ENCODE measurements around the gene TXNDC12.

DNA sequence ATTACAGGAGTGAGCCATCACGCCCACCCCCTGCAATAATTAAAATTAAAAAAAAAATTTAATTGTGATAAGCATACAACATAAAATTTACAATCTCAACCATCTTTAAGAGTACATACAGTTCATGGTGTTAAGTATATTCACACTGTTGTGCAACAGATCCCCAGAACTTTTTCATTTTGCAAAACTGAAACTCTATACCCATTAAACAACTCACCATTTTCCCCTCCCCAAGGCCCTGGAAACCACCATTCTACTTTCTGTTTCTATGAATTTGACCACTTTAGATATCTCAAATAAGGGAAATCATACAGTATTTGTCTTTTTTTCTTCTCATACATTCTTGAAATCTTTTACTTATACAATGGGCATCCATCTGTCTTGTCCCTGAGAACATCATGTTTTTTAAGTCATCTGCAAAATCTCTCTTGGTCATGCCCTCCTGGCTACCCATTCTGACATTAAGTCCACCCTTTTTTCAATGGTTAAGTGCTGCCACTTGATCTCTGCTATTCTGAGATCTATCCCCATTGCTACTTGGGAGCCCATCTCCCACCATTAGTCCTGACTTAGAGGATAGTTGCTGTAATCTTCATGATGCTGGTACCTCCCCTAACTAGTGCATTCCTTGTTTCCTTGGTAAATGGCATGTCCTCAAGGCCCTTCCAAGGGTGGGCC, 47.5 kb upstream of the TXNDC12 start:
- TF ChIP-seq, protein P1, sequence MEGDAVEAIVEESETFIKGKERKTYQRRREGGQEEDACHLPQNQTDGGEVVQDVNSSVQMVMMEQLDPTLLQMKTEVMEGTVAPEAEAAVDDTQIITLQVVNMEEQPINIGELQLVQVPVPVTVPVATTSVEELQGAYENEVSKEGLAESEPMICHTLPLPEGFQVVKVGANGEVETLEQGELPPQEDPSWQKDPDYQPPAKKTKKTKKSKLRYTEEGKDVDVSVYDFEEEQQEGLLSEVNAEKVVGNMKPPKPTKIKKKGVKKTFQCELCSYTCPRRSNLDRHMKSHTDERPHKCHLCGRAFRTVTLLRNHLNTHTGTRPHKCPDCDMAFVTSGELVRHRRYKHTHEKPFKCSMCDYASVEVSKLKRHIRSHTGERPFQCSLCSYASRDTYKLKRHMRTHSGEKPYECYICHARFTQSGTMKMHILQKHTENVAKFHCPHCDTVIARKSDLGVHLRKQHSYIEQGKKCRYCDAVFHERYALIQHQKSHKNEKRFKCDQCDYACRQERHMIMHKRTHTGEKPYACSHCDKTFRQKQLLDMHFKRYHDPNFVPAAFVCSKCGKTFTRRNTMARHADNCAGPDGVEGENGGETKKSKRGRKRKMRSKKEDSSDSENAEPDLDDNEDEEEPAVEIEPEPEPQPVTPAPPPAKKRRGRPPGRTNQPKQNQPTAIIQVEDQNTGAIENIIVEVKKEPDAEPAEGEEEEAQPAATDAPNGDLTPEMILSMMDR (IDR thresholded peaks at IDR 0.05), result no peak
- TF ChIP-seq EP300 (IDR thresholded peaks at IDR 0.05) (no peak), POLR2A (IDR thresholded peaks at IDR 0.05; ENCODE audit: low read depth) (no peak)
